Neural cell (in vitro differentiated cells): Measurements from ENCODE around the gene GOLGA6L9.
"Not testable (repeated sequence)": the region's sequence is repeated elsewhere in the genome, so short reads cannot be mapped to it uniquely, and the experiment has no call there.

Experiments used
- EP300 ChIP-seq: fragments of 450-650 bp; conservative IDR thresholded peaks from 2 replicates; pipeline ENCODE4 v1.6.1; 2014; ENCODE audit warnings: antibody characterized with exemption, mild to moderate bottlenecking, moderate library complexity; ENCODE audit not compliant: poor library complexity, severe bottlenecking
- EZH2 ChIP-seq: fragments of 200-600, 300-800 bp; shearing (Covaris generic), sonication (generic); IDR thresholded peaks from 2 replicates; pipeline ENCODE4 v1.6.1; 2014; ENCODE audit warnings: antibody characterized with exemption, low read length, borderline replicate concordance, mild to moderate bottlenecking; ENCODE audit not compliant: insufficient read depth, poor library complexity, severe bottlenecking
- POLR2AphosphoS5 ChIP-seq: IDR thresholded peaks from 2 replicates; pipeline ENCODE4 v1.6.1; 2012
- RAD21 ChIP-seq: fragments of 450-650 bp; conservative IDR thresholded peaks from 2 replicates; pipeline ENCODE4 v1.6.1; 2014; ENCODE audit warnings: antibody characterized with exemption, mild to moderate bottlenecking, moderate library complexity
- SMC3 ChIP-seq: fragments of 450-650 bp; conservative IDR thresholded peaks from 2 replicates; pipeline ENCODE4 v1.6.1; 2014; ENCODE audit warnings: antibody characterized with exemption, mild to moderate bottlenecking, moderate library complexity; ENCODE audit not compliant: poor library complexity
- TAF1 ChIP-seq: IDR thresholded peaks from 2 replicates; pipeline ENCODE4 v1.6.1; 2012; ENCODE audit warnings: low read depth
- TF ChIP-seq, protein P1 (sequence below): fragments of 450-650 bp; IDR thresholded peaks from 2 replicates; pipeline ENCODE4 v1.5.1; 2014; ENCODE audit warnings: antibody characterized with exemption, mild to moderate bottlenecking, moderate library complexity; ENCODE audit not compliant: poor library complexity, severe bottlenecking
- TF ChIP-seq, protein P2 (sequence below): IDR thresholded peaks from 2 replicates; pipeline ENCODE4 v1.6.1; 2012; ENCODE audit warnings: borderline replicate concordance

DNA sequence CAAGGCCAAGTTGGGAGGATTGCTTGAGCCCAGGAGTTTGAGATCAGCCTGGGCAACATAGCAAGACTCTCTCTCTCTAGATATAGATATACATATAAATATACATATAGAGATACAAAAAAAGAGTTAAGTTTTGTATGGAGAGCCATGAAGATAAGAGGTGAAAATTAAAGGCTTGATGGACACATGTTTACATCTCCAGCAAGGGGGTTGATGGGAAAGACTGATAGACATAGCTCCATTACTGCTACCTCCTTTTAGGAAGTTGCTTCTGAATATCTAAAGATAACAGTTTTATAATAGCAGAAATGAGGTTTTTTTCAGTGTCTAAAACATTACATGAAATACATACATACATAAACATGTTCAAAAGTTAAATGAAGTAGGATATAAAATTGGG lies 42.4 kb upstream of the GOLGA6L9 start:
- TF ChIP-seq, protein P1, sequence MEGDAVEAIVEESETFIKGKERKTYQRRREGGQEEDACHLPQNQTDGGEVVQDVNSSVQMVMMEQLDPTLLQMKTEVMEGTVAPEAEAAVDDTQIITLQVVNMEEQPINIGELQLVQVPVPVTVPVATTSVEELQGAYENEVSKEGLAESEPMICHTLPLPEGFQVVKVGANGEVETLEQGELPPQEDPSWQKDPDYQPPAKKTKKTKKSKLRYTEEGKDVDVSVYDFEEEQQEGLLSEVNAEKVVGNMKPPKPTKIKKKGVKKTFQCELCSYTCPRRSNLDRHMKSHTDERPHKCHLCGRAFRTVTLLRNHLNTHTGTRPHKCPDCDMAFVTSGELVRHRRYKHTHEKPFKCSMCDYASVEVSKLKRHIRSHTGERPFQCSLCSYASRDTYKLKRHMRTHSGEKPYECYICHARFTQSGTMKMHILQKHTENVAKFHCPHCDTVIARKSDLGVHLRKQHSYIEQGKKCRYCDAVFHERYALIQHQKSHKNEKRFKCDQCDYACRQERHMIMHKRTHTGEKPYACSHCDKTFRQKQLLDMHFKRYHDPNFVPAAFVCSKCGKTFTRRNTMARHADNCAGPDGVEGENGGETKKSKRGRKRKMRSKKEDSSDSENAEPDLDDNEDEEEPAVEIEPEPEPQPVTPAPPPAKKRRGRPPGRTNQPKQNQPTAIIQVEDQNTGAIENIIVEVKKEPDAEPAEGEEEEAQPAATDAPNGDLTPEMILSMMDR: not testable (repeated sequence)
- TF ChIP-seq EZH2, RAD21, POLR2AphosphoS5, EP300, TAF1, SMC3: not testable (repeated sequence)
- TF ChIP-seq, protein P2, sequence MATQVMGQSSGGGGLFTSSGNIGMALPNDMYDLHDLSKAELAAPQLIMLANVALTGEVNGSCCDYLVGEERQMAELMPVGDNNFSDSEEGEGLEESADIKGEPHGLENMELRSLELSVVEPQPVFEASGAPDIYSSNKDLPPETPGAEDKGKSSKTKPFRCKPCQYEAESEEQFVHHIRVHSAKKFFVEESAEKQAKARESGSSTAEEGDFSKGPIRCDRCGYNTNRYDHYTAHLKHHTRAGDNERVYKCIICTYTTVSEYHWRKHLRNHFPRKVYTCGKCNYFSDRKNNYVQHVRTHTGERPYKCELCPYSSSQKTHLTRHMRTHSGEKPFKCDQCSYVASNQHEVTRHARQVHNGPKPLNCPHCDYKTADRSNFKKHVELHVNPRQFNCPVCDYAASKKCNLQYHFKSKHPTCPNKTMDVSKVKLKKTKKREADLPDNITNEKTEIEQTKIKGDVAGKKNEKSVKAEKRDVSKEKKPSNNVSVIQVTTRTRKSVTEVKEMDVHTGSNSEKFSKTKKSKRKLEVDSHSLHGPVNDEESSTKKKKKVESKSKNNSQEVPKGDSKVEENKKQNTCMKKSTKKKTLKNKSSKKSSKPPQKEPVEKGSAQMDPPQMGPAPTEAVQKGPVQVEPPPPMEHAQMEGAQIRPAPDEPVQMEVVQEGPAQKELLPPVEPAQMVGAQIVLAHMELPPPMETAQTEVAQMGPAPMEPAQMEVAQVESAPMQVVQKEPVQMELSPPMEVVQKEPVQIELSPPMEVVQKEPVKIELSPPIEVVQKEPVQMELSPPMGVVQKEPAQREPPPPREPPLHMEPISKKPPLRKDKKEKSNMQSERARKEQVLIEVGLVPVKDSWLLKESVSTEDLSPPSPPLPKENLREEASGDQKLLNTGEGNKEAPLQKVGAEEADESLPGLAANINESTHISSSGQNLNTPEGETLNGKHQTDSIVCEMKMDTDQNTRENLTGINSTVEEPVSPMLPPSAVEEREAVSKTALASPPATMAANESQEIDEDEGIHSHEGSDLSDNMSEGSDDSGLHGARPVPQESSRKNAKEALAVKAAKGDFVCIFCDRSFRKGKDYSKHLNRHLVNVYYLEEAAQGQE: not testable (repeated sequence)
